LNCaP clone FGC (cell line): ENCODE data around the gene ST6GALNAC6.

Source experiments
- DNase-seq: peaks from one replicate; pipeline ENCODE4 v3.0.0-alpha.2; 2011; ENCODE audit warnings: low read depth
- H3K4me3 ChIP-seq: 2 replicates; pipeline ENCODE4 v1.5.1; 2011; ENCODE audit warnings: mild to moderate bottlenecking, low read depth, low read length, control low read depth
- CTCF ChIP-seq: IDR thresholded peaks from 2 replicates; pipeline ENCODE4 v1.5.1; 2012; ENCODE audit warnings: mild to moderate bottlenecking; ENCODE audit not compliant: control insufficient read depth, insufficient read depth; ENCODE audit errors: extremely low read depth

ST6GALNAC6 gene

GRCh38 chr9:127860260-127860659 lies 39.1 kb downstream of the ST6GALNAC6 start:
- no peak for TF ChIP-seq CTCF
- DNase-seq: no peak
- H3K4me3 ChIP-seq: no peak overlapping the region

- no peak overlapping the region for H3K4me3 ChIP-seq
- no peak for DNase-seq
- no peak for TF ChIP-seq CTCF
These were observed 41.3 kb downstream of the ST6GALNAC6 start for GRCh38 chr9:127858041-127858512.

GRCh38 chr9:127857278-127857677 lies 42.1 kb downstream of the ST6GALNAC6 start:
- no peak for DNase-seq
- H3K4me3 ChIP-seq: no peak overlapping the region
- no peak for TF ChIP-seq CTCF

- TF ChIP-seq CTCF: no peak
- no peak overlapping the region for H3K4me3 ChIP-seq
- DNase-seq: no peak
These were observed 42.7 kb downstream of the ST6GALNAC6 start for GRCh38 chr9:127856729-127857116.

- no peak for TF ChIP-seq CTCF
- no peak for DNase-seq
- no peak overlapping the region for H3K4me3 ChIP-seq
These were observed 43.2 kb downstream of the ST6GALNAC6 start for GRCh38 chr9:127856094-127856728.

GRCh38 chr9:127855522-127855921 lies 43.9 kb downstream of the ST6GALNAC6 start:
- TF ChIP-seq CTCF: no peak
- no peak overlapping the region for H3K4me3 ChIP-seq
- DNase-seq: no peak

GRCh38 chr9:127854960-127855359 lies 44.4 kb downstream of the ST6GALNAC6 start:
- no peak overlapping the region for H3K4me3 ChIP-seq

More at GRCh38 chr9:127854960-127855359, 44.4 kb downstream of the ST6GALNAC6 start:
- no peak for TF ChIP-seq CTCF
- no peak for DNase-seq
